ENCODE results near the gene ARGLU1. TPM values are rescaled to one million over a fixed set of nuclear protein-coding genes. Genes with fewer than 3 reads are reported as not detected.

The ARGLU1 gene
- total and polyA plus RNA-seq, 2 experiments from 2014 or later, result 108 to 166 TPM

GRCh38 chr13:106491928-106492587, 75.9 kb downstream of the ARGLU1 start (continued):
- TF ChIP-seq ZNF331 (CRISPR knock-in tag; IDR thresholded peaks at IDR 0.05; ENCODE audit: low read depth) (no peak), ETS1 (IDR thresholded peaks at IDR 0.05) (no peak), ZNF114 (CRISPR knock-in tag; IDR thresholded peaks at IDR 0.05) (no peak), ZNF462 (CRISPR knock-in tag; IDR thresholded peaks at IDR 0.05) (no peak)

Other genes starting within 250 kb of the ARGLU1 start
- gene EFNB2, start 32.5 kb downstream of the ARGLU1 start, total RNA-seq (2014; rRNA removed; shearing (Covaris generic)), result 8.3 and 10.9 TPM in 2 replicates
- gene EFNB2, start 32.5 kb downstream of the ARGLU1 start, polyA plus RNA-seq (2016; fragmentation: Nextera tagmentation; extraction: Ambion mirVana), result 5.5 and 5.7 TPM in 2 replicates

Measured in GM23338 (cell line).